A549 treated with Hydrocortisone at 1 μM for 4 hours (cell line): Measurements from ENCODE around the gene DPEP3. TPM values are rescaled to one million over a fixed set of nuclear protein-coding genes. Genes with fewer than 3 reads are reported as not detected.

ENCODE experiments used
- total RNA-seq: library from RNA; stranded (reverse); fragments of 200-300 nt; extraction: Qiagen RNA extraction; gene quantifications from 5 replicates; pipeline ENCODE4 v1.2.3, GENCODE V29; 2022

Gene DPEP3
- not detected in 5 replicates for total RNA-seq

GRCh38 chr16:67979955-67980678 lies at the start of gene DPEP3:
TSS of gene DPEP3 (minus strand) at chr16:67980499. CDS start at chr16:67980380, 119 bp downstream.

GRCh38 chr16:68022728-68023537 lies 42.6 kb upstream of the DPEP3 start, which contains the start of the genes DDX28 and DUS2:
TSS of gene DDX28 (minus strand) at chr16:68023232. CDS start at chr16:68023202, 30 bp downstream.
TSS of gene DUS2 (plus strand) at chr16:68023284. CDS start at chr16:68038024, 14,740 bp downstream.

GRCh38 chr16:68015681-68016080 lies 35.4 kb upstream of the DPEP3 start, which contains the start of gene DPEP2NB:
TSS of gene DPEP2NB (minus strand) at chr16:68015911. CDS start at chr16:68015770, 141 bp downstream.

DNA sequence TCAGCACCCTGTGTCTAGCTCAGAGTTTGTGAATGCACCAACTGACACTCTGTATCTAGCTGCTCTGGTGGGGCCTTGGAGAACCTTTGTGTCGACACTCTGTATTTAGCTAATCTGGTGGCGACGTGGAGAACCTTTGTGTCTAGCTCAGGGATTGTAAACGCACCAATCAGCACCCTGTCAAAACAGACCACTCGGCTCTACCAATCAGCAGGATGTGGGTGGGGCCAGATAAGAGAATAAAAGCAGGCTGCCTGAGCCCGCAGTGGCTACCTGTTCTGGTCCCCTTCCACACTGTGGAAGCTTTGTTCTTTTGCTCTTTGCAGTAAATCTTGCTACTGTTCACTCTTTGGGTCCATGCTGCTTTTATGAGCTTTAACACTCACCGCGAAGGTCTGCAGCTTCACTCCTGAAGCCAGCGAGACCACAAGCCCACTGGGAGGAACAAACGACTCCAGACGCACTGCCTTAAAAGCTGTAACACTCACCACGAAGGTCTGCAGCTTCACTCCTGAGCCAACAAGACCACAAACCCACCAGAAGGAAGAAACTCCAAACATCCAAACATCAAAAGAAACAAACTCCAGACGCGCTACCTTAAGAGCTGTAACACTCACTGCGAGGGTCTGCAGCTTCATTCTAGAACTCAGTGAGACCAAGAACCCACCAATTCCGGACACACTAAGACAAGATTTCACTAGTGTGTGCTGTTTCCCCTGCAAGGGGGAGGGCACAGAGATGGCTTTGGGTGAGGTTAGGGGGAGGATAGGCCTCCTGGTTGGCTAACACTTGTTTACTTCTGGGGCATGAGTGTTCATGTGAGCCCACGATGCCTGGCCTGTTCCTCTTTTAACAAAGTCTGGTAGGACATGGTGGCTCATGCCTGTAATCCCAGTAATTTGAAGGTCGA lies 18.7 kb upstream of the DPEP3 start, which contains the start of gene DPEP2:
DPEP2 (minus strand) TSS at position 706 of the 910 bp plus-strand sequence. CDS start 6,272 bp downstream, outside the sequence.

DNA sequence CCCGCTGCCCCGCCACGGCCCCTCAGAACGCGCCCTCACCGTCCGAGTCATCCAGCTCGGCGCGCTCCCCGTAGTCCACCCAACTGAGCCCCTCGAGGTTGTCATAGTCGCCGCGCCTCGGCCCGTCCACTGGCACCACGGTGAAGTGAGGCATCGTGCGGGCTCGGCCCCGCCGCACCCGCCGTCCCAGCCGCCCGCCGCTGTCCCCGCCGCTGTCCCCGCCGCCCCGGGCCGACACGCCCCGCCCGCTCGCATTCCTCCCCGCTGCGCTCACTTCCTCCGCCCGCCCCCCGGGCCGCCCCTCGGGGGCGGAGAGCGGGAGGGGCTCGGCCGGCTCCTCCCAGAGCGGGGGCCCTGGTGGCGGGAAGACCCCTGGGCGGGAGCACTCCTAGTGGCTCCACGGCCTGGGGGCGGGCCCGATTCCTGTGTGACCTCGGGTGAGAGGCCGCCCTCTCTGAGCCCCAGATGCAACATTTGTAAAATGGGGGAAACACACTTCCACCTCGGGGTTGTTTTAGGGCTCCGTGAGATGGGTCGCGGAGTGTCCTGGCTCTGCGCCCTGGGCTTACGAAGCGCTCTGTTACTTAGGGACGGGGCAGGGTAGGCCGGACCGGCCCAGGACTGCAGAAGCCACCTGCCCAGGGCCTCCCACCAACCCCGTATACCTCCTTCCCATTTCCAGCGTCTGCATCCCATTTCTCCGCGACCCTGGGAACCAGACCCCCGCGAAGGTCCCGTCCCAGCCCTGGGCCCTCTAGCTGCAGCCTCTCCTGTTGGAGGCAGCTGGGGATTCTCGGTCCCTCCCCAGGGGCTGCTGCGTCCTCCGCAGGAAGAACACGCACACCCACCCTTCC lies 11.7 kb downstream of the DPEP3 start, which contains the start of gene SLC12A4:
SLC12A4 (minus strand) TSS at position 238 of the 854 bp plus-strand sequence; CDS start at position 154, 84 bp downstream.

GRCh38 chr16:67943619-67944504 lies 36.4 kb downstream of the DPEP3 start, which contains the start of gene LCAT:
TSS of gene LCAT (minus strand) at chr16:67944120. CDS start at chr16:67944101, 19 bp downstream.

GRCh38 chr16:67936124-67936879 lies 44.0 kb downstream of the DPEP3 start, which contains the start of gene PSMB10:
TSS of gene PSMB10 (minus strand) at chr16:67936850. CDS start at chr16:67936749, 101 bp downstream.

GRCh38 chr16:67931712-67932461 lies 48.4 kb downstream of the DPEP3 start, which contains the start of gene CTRL:
TSS of gene CTRL (minus strand) at chr16:67931862. CDS start at chr16:67931852, 10 bp downstream.

Other genes with a start within 250 kb of the DPEP3 start
- 8.2 to 9.6 TPM (median 8.8 TPM) in 5 replicates for gene RANBP10, start 173.9 kb downstream of the DPEP3 start, total RNA-seq
- gene TSNAXIP1, start 173.6 kb downstream of the DPEP3 start, total RNA-seq: 0.31 to 0.78 TPM (median 0.48 TPM) in 5 replicates
- 30.7 to 42.9 TPM (median 39.1 TPM) in 5 replicates for gene THAP11, start 138.2 kb downstream of the DPEP3 start, total RNA-seq
- 230 to 249 TPM (median 238 TPM) in 5 replicates for gene NUTF2, start 133.6 kb downstream of the DPEP3 start, total RNA-seq
- gene CENPT, start 132.8 kb downstream of the DPEP3 start, total RNA-seq: 24.3 to 27.5 TPM (median 26.6 TPM) in 5 replicates
- 55.4 to 57.6 TPM (median 56.0 TPM) in 5 replicates for gene EDC4, start 107.4 kb downstream of the DPEP3 start, total RNA-seq
- 0.17 to 0.32 TPM (median 0.23 TPM) in 3 of 5 replicates, not detected in the others for gene NRN1L, start 95.6 kb downstream of the DPEP3 start, total RNA-seq
- 13.2 to 16.0 TPM (median 14.7 TPM) in 5 replicates for gene PSKH1, start 87.2 kb downstream of the DPEP3 start, total RNA-seq
- gene CTRL, start 48.6 kb downstream of the DPEP3 start, total RNA-seq: 1.1 to 2.0 TPM (median 1.5 TPM) in 5 replicates
- 35.7 to 57.9 TPM (median 49.6 TPM) in 5 replicates for gene PSMB10, start 43.6 kb downstream of the DPEP3 start, total RNA-seq
- 8.2 to 13.3 TPM (median 11.3 TPM) in 5 replicates for gene LCAT, start 36.4 kb downstream of the DPEP3 start, total RNA-seq
- 26.4 to 33.2 TPM (median 30.0 TPM) in 5 replicates for gene SLC12A4, start 11.9 kb downstream of the DPEP3 start, total RNA-seq
- not detected in 5 replicates for gene DPEP2, start 19.0 kb upstream of the DPEP3 start, total RNA-seq
- not detected in 5 replicates for gene DPEP2NB, start 35.4 kb upstream of the DPEP3 start, total RNA-seq
- 18.4 to 21.0 TPM (median 20.7 TPM) in 5 replicates for gene DDX28, start 42.7 kb upstream of the DPEP3 start, total RNA-seq
- gene DUS2, start 42.8 kb upstream of the DPEP3 start, total RNA-seq: 16.6 to 18.5 TPM (median 17.3 TPM) in 5 replicates
- gene NFATC3, start 104.9 kb upstream of the DPEP3 start, total RNA-seq: 12.8 to 16.1 TPM (median 14.0 TPM) in 5 replicates